Measurements from ENCODE around the gene GRIN2A.

The GRIN2A gene

DNA sequence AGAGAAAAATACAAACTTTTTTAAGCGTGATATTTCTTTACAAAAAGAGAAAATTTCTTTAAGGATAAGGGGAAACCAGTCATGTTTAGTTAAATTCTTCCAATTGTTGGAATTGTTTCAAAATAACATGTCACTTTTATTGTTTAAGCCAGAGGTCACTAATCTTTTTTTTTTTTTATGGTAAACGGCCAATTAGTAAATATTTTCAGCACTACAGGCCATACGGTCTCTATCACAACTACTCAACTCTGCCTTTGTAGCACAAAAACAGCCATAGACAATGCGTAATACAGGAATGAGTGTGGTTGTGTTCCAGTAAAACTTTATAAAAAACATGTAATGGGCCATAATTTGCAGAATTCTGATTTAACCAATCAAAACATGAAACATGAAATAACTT, 401.4 kb downstream of the GRIN2A start:
- Histone ChIP-seq H3K27ac (ENCODE audit: insufficient read depth in 1 of 2, low read depth in 1 of 2, low read length in 2 of 2, poor library complexity in 1 of 2, severe bottlenecking in 2 of 2) (no peak overlapping the region), H3K27me3 (replicated peaks in 2 of 5; ENCODE audit: control insufficient read depth in 4 of 5, insufficient read depth in 5 of 5, low read length in 4 of 5) (no peaks in the 10 kb centered on the region), H3K9me3 (ENCODE audit: control extremely low read depth in 1 of 5, control insufficient read depth in 4 of 5, insufficient read depth in 2 of 5, low read depth in 1 of 5, low read length in 4 of 5) (no peaks in the 10 kb centered on the region), H3K4me1 (ENCODE audit: control extremely low read depth in 1 of 4, control insufficient read depth in 4 of 4, insufficient read depth in 4 of 4, low read length in 3 of 4) (no peaks in the 10 kb centered on the region), H3K4me3 (ENCODE audit: control insufficient read depth in 1 of 7, extremely low read depth in 1 of 7, insufficient read depth in 4 of 7, low read depth in 2 of 7, low read length in 6 of 7) (no peak overlapping the region), H3K36me3 (ENCODE audit: control insufficient read depth in 4 of 4, insufficient read depth in 4 of 4, low read length in 3 of 4) (no peaks in the 10 kb centered on the region)
- ChIA-PET CTCF (no interaction called here), POLR2A (no interaction called here)
- no peak for DNase-seq
- no CpG with 5 or more reads among the region's 4 CpGs for WGBS (ENCODE audit: insufficient coverage)

DNA sequence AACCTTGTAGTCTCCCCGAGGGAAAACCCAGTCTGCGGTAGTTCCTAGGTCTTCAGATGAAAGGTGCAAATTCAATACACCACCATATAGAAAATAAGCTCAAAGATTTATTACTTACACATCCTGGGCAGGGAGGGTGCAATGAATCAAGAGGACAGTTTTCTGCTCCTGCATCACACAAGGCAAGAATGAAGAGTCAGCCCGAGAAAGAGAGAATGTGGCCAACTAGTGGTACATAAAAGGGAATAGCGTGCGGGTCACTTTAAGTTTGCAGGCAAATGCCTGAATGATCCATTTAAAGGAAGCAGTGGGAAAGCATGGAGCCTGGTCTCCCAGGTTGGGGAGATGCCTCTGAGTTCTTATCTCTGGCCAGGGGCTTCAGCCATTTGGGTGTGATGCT, 403.4 kb downstream of the GRIN2A start:
- POLR2A ChIA-PET, result no interaction called here
- WGBS (ENCODE audit: insufficient coverage), result 87% methylated on average over 5 of the region's 5 CpGs
- CTCF ChIA-PET, result no interaction called here
- no peaks in the 10 kb centered on the region for H3K9me3 ChIP-seq (ENCODE audit: control extremely low read depth in 1 of 5, control insufficient read depth in 4 of 5, insufficient read depth in 2 of 5, low read depth in 1 of 5, low read length in 4 of 5)
- H3K4me3 ChIP-seq (ENCODE audit: control insufficient read depth in 1 of 7, extremely low read depth in 1 of 7, insufficient read depth in 4 of 7, low read depth in 2 of 7, low read length in 6 of 7), result no peak overlapping the region
- H3K27ac ChIP-seq (ENCODE audit: insufficient read depth in 1 of 2, low read depth in 1 of 2, low read length in 2 of 2, poor library complexity in 1 of 2, severe bottlenecking in 2 of 2), result no peak overlapping the region
- no peaks in the 10 kb centered on the region for H3K36me3 ChIP-seq (ENCODE audit: control insufficient read depth in 4 of 4, insufficient read depth in 4 of 4, low read length in 3 of 4)
- H3K4me1 ChIP-seq (ENCODE audit: control extremely low read depth in 1 of 4, control insufficient read depth in 4 of 4, insufficient read depth in 4 of 4, low read length in 3 of 4), result no peaks in the 10 kb centered on the region
- no peak for DNase-seq
- no peaks in the 10 kb centered on the region for H3K27me3 ChIP-seq (replicated peaks in 2 of 5; ENCODE audit: control insufficient read depth in 4 of 5, insufficient read depth in 5 of 5, low read length in 4 of 5)

DNA sequence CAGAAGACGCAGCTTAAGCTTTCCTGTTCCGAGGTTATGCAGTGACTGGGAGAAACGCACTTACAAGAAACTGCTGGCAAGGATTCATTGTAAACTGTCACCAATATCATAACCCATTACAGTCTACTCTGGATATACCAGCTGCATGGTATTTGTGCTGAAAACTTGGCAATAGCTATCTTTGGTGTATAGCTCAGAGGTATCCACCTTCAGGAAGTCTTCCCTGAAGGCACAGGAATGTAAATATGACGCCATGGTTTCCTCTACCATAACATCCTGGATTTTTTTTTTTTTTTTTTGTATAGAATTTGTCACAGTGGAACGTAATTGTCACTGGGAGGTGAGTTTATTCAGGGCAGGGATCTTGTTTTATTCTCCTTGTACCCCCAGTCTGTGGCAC, 406.2 kb downstream of the GRIN2A start:
- H3K9me3 ChIP-seq (ENCODE audit: control extremely low read depth in 1 of 5, control insufficient read depth in 4 of 5, insufficient read depth in 2 of 5, low read depth in 1 of 5, low read length in 4 of 5), result no peaks in the 10 kb centered on the region
- 86% methylated on average over 3 of the region's 5 CpGs for WGBS (ENCODE audit: insufficient coverage)
- ChIA-PET CTCF (no interaction called here), POLR2A (no interaction called here)
- no peak overlapping the region for H3K27ac ChIP-seq (ENCODE audit: insufficient read depth in 1 of 2, low read depth in 1 of 2, low read length in 2 of 2, poor library complexity in 1 of 2, severe bottlenecking in 2 of 2)
- DNase-seq, result no peak
- no peaks in the 10 kb centered on the region for H3K36me3 ChIP-seq (ENCODE audit: control insufficient read depth in 4 of 4, insufficient read depth in 4 of 4, low read length in 3 of 4)
- H3K4me1 ChIP-seq (ENCODE audit: control extremely low read depth in 1 of 4, control insufficient read depth in 4 of 4, insufficient read depth in 4 of 4, low read length in 3 of 4), result no peaks in the 10 kb centered on the region
- H3K27me3 ChIP-seq (replicated peaks in 2 of 5; ENCODE audit: control insufficient read depth in 4 of 5, insufficient read depth in 5 of 5, low read length in 4 of 5), result no peaks in the 10 kb centered on the region
- no peak overlapping the region for H3K4me3 ChIP-seq (ENCODE audit: control insufficient read depth in 1 of 7, extremely low read depth in 1 of 7, insufficient read depth in 4 of 7, low read depth in 2 of 7, low read length in 6 of 7)

DNA sequence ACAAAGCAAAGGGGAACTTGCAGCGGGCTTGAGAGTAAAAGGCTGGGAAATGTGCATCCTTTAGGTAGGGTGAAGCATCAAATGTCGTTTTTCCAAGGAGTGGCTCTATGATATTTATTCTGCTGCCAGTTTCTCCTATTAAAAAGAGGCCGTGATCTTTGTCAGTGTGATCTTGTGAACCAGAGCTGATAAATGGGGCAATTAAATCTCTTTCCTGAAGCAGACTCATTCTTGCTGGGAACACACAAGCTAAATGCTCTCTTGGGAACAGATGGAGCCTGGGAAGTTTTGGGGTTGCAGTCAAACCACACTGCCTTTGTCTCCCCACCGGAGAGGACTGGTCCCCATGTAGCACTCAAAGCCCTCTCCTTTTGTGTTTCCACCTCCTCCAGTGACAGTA, 408.9 kb downstream of the GRIN2A start:
- no peak for DNase-seq
- Histone ChIP-seq H3K36me3 (ENCODE audit: control insufficient read depth in 4 of 4, insufficient read depth in 4 of 4, low read length in 3 of 4) (no peaks in the 10 kb centered on the region), H3K4me3 (ENCODE audit: control insufficient read depth in 1 of 7, extremely low read depth in 1 of 7, insufficient read depth in 4 of 7, low read depth in 2 of 7, low read length in 6 of 7) (no peak overlapping the region), H3K4me1 (ENCODE audit: control extremely low read depth in 1 of 4, control insufficient read depth in 4 of 4, insufficient read depth in 4 of 4, low read length in 3 of 4) (no peaks in the 10 kb centered on the region), H3K9me3 (ENCODE audit: control extremely low read depth in 1 of 5, control insufficient read depth in 4 of 5, insufficient read depth in 2 of 5, low read depth in 1 of 5, low read length in 4 of 5) (no peaks in the 10 kb centered on the region), H3K27ac (ENCODE audit: insufficient read depth in 1 of 2, low read depth in 1 of 2, low read length in 2 of 2, poor library complexity in 1 of 2, severe bottlenecking in 2 of 2) (no peak overlapping the region), H3K27me3 (replicated peaks in 2 of 5; ENCODE audit: control insufficient read depth in 4 of 5, insufficient read depth in 5 of 5, low read length in 4 of 5) (no peaks in the 10 kb centered on the region)
- 89% methylated on average over 4 of the region's 4 CpGs for WGBS (ENCODE audit: insufficient coverage)
- ChIA-PET POLR2A (no interaction called here), CTCF (no interaction called here)

DNA sequence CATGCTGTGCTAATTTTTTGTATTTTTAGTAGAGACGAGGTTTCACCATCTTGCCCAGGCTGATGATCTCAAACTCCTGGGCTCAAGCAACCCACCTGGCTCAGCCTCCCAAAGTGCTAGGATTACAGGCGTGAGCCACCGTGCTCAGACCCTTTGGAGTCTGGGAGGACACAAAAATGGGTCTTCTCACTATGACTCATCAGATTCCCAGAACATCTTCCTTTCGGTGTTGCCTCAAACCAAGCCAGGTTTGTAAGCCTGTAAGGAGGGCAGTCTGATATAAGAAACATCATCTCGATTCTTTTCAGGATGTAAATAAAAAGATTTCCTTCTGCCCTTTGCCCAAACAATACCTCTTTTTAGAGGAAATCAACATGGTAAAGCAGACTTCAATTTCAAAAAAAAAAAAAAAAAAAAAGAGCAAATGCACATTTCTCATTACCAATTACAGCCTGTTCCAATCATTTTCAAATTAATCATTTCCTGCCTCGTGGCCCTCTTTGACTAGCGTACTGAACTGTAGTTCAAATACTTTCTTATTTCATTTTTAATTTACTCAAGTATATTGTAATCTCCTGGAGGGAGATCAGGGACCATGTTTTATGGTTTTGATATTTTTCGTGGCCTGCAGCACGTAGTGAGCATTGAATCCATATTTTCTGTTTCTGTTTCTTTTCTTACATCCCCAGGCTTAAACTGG, 409.6 kb downstream of the GRIN2A start:
- ChIA-PET CTCF (no interaction called here), POLR2A (no interaction called here)
- H3K4me3 ChIP-seq (ENCODE audit: control insufficient read depth in 1 of 7, extremely low read depth in 1 of 7, insufficient read depth in 4 of 7, low read depth in 2 of 7, low read length in 6 of 7), result no peak overlapping the region
- no peaks in the 10 kb centered on the region for H3K36me3 ChIP-seq (ENCODE audit: control insufficient read depth in 4 of 4, insufficient read depth in 4 of 4, low read length in 3 of 4)
- H3K9me3 ChIP-seq (ENCODE audit: control extremely low read depth in 1 of 5, control insufficient read depth in 4 of 5, insufficient read depth in 2 of 5, low read depth in 1 of 5, low read length in 4 of 5), result no peaks in the 10 kb centered on the region
- H3K27me3 ChIP-seq (replicated peaks in 2 of 5; ENCODE audit: control insufficient read depth in 4 of 5, insufficient read depth in 5 of 5, low read length in 4 of 5), result no peaks in the 10 kb centered on the region
- no peak overlapping the region for H3K27ac ChIP-seq (ENCODE audit: insufficient read depth in 1 of 2, low read depth in 1 of 2, low read length in 2 of 2, poor library complexity in 1 of 2, severe bottlenecking in 2 of 2)
- 100% methylated on average over 3 of the region's 9 CpGs for WGBS (ENCODE audit: insufficient coverage)
- no peak for DNase-seq
- H3K4me1 ChIP-seq (ENCODE audit: control extremely low read depth in 1 of 4, control insufficient read depth in 4 of 4, insufficient read depth in 4 of 4, low read length in 3 of 4), result no peaks in the 10 kb centered on the region

- Histone ChIP-seq H3K4me3 (ENCODE audit: control insufficient read depth in 1 of 7, extremely low read depth in 1 of 7, insufficient read depth in 4 of 7, low read depth in 2 of 7, low read length in 6 of 7) (no peak overlapping the region), H3K36me3 (ENCODE audit: control insufficient read depth in 4 of 4, insufficient read depth in 4 of 4, low read length in 3 of 4) (no peaks in the 10 kb centered on the region), H3K27me3 (replicated peaks in 2 of 5; ENCODE audit: control insufficient read depth in 4 of 5, insufficient read depth in 5 of 5, low read length in 4 of 5) (no peaks in the 10 kb centered on the region), H3K4me1 (ENCODE audit: control extremely low read depth in 1 of 4, control insufficient read depth in 4 of 4, insufficient read depth in 4 of 4, low read length in 3 of 4) (no peaks in the 10 kb centered on the region), H3K27ac (ENCODE audit: insufficient read depth in 1 of 2, low read depth in 1 of 2, low read length in 2 of 2, poor library complexity in 1 of 2, severe bottlenecking in 2 of 2) (no peak overlapping the region), H3K9me3 (ENCODE audit: control extremely low read depth in 1 of 5, control insufficient read depth in 4 of 5, insufficient read depth in 2 of 5, low read depth in 1 of 5, low read length in 4 of 5) (no peaks in the 10 kb centered on the region)
- ChIA-PET CTCF (no interaction called here), POLR2A (no interaction called here)
- DNase-seq, result no peak
- 100% methylated on average over 1 of the region's 4 CpGs for whole genome bisulfite sequencing (ENCODE audit: insufficient coverage)
Measured at GRCh38 chr16:9766891-9767290, 415.3 kb downstream of the GRIN2A start.

DNA sequence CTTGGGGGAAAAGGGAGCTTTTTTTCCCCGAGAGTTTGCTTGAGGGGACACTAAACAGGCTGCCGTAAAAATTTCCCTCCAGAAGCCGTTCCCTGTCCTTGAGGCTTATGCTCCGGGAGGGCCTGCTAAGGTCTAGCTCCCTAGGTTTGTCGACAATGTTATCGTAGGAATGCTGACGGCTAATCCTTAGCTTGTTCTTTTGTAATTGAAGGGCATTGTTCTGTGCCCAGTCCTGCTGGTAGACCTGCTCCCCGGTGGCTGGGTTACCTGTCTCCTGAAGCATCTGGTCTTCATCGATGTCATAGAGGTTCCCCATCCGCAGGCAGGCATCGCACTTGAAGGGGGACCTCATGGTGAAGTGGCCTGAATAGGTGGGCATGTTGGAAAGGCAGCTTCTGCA, 418.7 kb downstream of the GRIN2A start:
- Histone ChIP-seq H3K27me3 (replicated peaks in 2 of 5; ENCODE audit: control insufficient read depth in 4 of 5, insufficient read depth in 5 of 5, low read length in 4 of 5) (no peaks in the 10 kb centered on the region), H3K4me3 (ENCODE audit: control insufficient read depth in 1 of 7, extremely low read depth in 1 of 7, insufficient read depth in 4 of 7, low read depth in 2 of 7, low read length in 6 of 7) (no peak overlapping the region), H3K36me3 (ENCODE audit: control insufficient read depth in 4 of 4, insufficient read depth in 4 of 4, low read length in 3 of 4) (no peaks in the 10 kb centered on the region), H3K27ac (ENCODE audit: insufficient read depth in 1 of 2, low read depth in 1 of 2, low read length in 2 of 2, poor library complexity in 1 of 2, severe bottlenecking in 2 of 2) (no peak overlapping the region), H3K4me1 (ENCODE audit: control extremely low read depth in 1 of 4, control insufficient read depth in 4 of 4, insufficient read depth in 4 of 4, low read length in 3 of 4) (no peaks in the 10 kb centered on the region), H3K9me3 (ENCODE audit: control extremely low read depth in 1 of 5, control insufficient read depth in 4 of 5, insufficient read depth in 2 of 5, low read depth in 1 of 5, low read length in 4 of 5) (no peaks in the 10 kb centered on the region)
- ChIA-PET CTCF (no interaction called here), POLR2A (no interaction called here)
- no peak for DNase-seq
- WGBS (ENCODE audit: insufficient coverage), result 92% methylated on average over 11 of the region's 11 CpGs

Data from common myeloid progenitor, CD34-positive (primary cell).